ENCODE data around the gene NXPE4. TPM values are rescaled to one million over a fixed set of nuclear protein-coding genes. Genes with fewer than 3 reads are reported as not detected.

The NXPE4 gene
- total RNA-seq, 1 experiment from 2014 or later: not detected

DNA sequence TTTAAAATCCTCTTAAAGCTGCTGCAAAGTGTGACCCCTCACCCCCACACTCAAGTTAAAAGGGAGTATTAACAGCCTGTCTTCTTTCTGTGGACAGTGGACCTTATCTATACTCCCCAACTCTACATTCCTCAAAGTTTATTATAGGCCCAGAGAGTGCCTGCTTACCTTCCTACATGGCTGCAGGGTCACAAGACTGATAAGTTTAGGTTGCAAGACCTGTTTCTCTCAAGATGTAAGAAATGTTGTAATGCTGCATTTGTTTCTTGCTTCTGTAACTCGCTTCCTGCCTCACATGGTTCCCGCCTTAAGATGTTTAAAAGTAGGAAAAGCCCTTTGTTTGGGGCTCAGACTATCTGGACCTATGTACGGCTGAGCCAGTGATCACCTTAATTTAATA is 25.8 kb downstream of the NXPE4 start:
- H3K36me3 ChIP-seq (ENCODE audit: control insufficient read depth, insufficient read depth, low read length): no peaks in the 10 kb centered on the region
- H3K4me1 ChIP-seq: peaks cover 26% of the 10 kb centered on the region
- Mint-ChIP-seq H3K9me3 (ENCODE audit: unreplicated experiment) (peaks cover 32% of the 10 kb centered on the region), H3K36me3 (ENCODE audit: insufficient read depth, unreplicated experiment) (no peaks in the 10 kb centered on the region), H3K27ac (ENCODE audit: unreplicated experiment) (peak overlapping the region; percentile 82), H3K27me3 (ENCODE audit: insufficient read depth, unreplicated experiment) (no peaks in the 10 kb centered on the region), H3K4me1 (ENCODE audit: low read depth, unreplicated experiment) (peaks cover 19% of the 10 kb centered on the region), H3K4me3 (ENCODE audit: unreplicated experiment) (peak overlapping the region; percentile 24)
- H3K27me3 ChIP-seq (replicated peaks; ENCODE audit: control insufficient read depth, insufficient read depth, low read length): no peaks in the 10 kb centered on the region; the same call in 1 of the 2 replicates
- ChIA-PET CTCF (no interaction called here), POLR2A (no interaction called here)
- H3K9me3 ChIP-seq: no peaks in the 10 kb centered on the region; the same call in none of the 2 replicates
- no peak for TF ChIP-seq CTCF (IDR thresholded peaks at IDR 0.05; ENCODE audit: insufficient read depth in 1 of 2, low read depth in 1 of 2, low read length in 1 of 2, severe bottlenecking in 1 of 2, unreplicated experiment in 1 of 2)
- BruUV-seq (replicated peaks): no TSS peak
- intact Hi-C loops (cut with micrococcal nuclease; ENCODE audit: unreplicated experiment): loop anchor here (1.0 to 10.0 kb wide), 3 partner anchors 14 to 285 kb away; no protein-coding TSS in a partner anchor
- H3K4me3 ChIP-seq (ENCODE audit: low read depth, low read length): no peak overlapping the region
- DNase-seq: peak; percentile 79 to 80

DNA sequence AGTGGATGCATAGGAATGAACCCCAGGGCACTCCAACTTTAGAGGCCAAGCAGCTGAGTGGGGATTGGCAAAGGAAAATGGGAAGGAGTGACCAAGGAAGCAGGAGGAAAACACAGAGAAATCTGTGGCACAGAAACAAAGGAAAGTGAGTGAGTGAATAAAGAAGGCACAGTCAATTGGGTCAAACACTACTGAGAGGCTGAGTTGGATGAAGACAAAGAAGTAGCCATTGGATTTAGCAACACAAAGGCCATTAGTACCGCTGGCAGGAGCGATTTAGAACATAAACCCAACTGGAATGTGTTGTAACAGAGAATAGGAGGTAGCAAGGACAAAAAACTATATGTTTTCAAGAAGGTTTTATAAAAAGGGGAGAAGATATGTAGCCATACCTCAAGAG is 29.3 kb downstream of the NXPE4 start:
- DNase-seq: no peak
- H3K9me3 Mint-ChIP-seq (ENCODE audit: unreplicated experiment): peaks cover 5% of the 10 kb centered on the region
- no peak overlapping the region for H3K4me3 Mint-ChIP-seq (ENCODE audit: unreplicated experiment)
- H3K9me3 ChIP-seq: peaks cover 2% of the 10 kb centered on the region; the same call in 1 of the 2 replicates
- no peaks in the 10 kb centered on the region for H3K36me3 Mint-ChIP-seq (ENCODE audit: insufficient read depth, unreplicated experiment)
- peaks cover 36% of the 10 kb centered on the region for H3K4me1 Mint-ChIP-seq (ENCODE audit: low read depth, unreplicated experiment)
- no peak overlapping the region for H3K4me3 ChIP-seq (ENCODE audit: low read depth, low read length)
- H3K27me3 ChIP-seq (replicated peaks; ENCODE audit: control insufficient read depth, insufficient read depth, low read length): no peaks in the 10 kb centered on the region; the same call in 1 of the 2 replicates
- H3K27me3 Mint-ChIP-seq (ENCODE audit: insufficient read depth, unreplicated experiment): no peaks in the 10 kb centered on the region
- intact Hi-C loops (cut with micrococcal nuclease; ENCODE audit: unreplicated experiment): loop anchor here (5.0 to 10.0 kb wide), 2 partner anchors 64 to 281 kb away; no protein-coding TSS in a partner anchor
- ChIA-PET POLR2A (no interaction called here), CTCF (no interaction called here)
- H3K4me1 ChIP-seq: peaks cover 41% of the 10 kb centered on the region
- no peaks in the 10 kb centered on the region for H3K36me3 ChIP-seq (ENCODE audit: control insufficient read depth, insufficient read depth, low read length)
- no TSS peak for BruUV-seq (replicated peaks)
- no peak for TF ChIP-seq CTCF (IDR thresholded peaks at IDR 0.05; ENCODE audit: insufficient read depth in 1 of 2, low read depth in 1 of 2, low read length in 1 of 2, severe bottlenecking in 1 of 2, unreplicated experiment in 1 of 2)
- no peak overlapping the region for H3K27ac Mint-ChIP-seq (ENCODE audit: unreplicated experiment)

GRCh38 chr11:114564831-114565230 is 30.8 kb downstream of the NXPE4 start:
- no peaks in the 10 kb centered on the region for H3K27me3 Mint-ChIP-seq (ENCODE audit: insufficient read depth, unreplicated experiment)
- ChIA-PET POLR2A (no interaction called here), CTCF (no interaction called here)
- DNase-seq: no peak
- Histone ChIP-seq H3K9me3 (0 out of 2 replicates have a peak, but pooled peaks cover 2% of the 10 kb centered on the region), H3K36me3 (ENCODE audit: control insufficient read depth, insufficient read depth, low read length) (no peaks in the 10 kb centered on the region), H3K4me3 (ENCODE audit: low read depth, low read length) (no peak overlapping the region), H3K27me3 (replicated peaks; ENCODE audit: control insufficient read depth, insufficient read depth, low read length) (no peaks in the 10 kb centered on the region; the same call in 1 of the 2 replicates), H3K4me1 (peaks cover 31% of the 10 kb centered on the region)
- H3K4me3 Mint-ChIP-seq (ENCODE audit: unreplicated experiment): no peak overlapping the region
- H3K9me3 Mint-ChIP-seq (ENCODE audit: unreplicated experiment): no peaks in the 10 kb centered on the region
- intact Hi-C loops (cut with micrococcal nuclease; ENCODE audit: unreplicated experiment): loop anchor here (5.0 to 10.0 kb wide), 2 partner anchors 63 to 280 kb away; no protein-coding TSS in a partner anchor
- peaks cover 34% of the 10 kb centered on the region for H3K4me1 Mint-ChIP-seq (ENCODE audit: low read depth, unreplicated experiment)
- TF ChIP-seq CTCF (IDR thresholded peaks at IDR 0.05; ENCODE audit: insufficient read depth in 1 of 2, low read depth in 1 of 2, low read length in 1 of 2, severe bottlenecking in 1 of 2, unreplicated experiment in 1 of 2): no peak
- H3K36me3 Mint-ChIP-seq (ENCODE audit: insufficient read depth, unreplicated experiment): no peaks in the 10 kb centered on the region
- H3K27ac Mint-ChIP-seq (ENCODE audit: unreplicated experiment): no peak overlapping the region
- no TSS peak for BruUV-seq (replicated peaks)

Data from Caco-2 (cell line).